DMS 273 treated with DMSO at 0.1 percent for 48 hours (cell line): Measurements from ENCODE around the gene NCBP2L.
"Not testable (repeated sequence)": the region's sequence is repeated elsewhere in the genome, so short reads cannot be mapped to it uniquely, and the experiment has no call there.

Source experiments
- DNase-seq: peaks from one replicate; lab custom pipeline; 2025; lab: John Stamatoyannopoulos, UW

Gene NCBP2L

GRCh38 chrX:107810053-107810452 lies 32.5 kb downstream of the NCBP2L start:
- not testable (repeated sequence) for DNase-seq

- no peak for DNase-seq
Measured at GRCh38 chrX:107818900-107819521, 41.5 kb downstream of the NCBP2L start.

- no peak for DNase-seq
Measured at GRCh38 chrX:107823042-107823441, 45.5 kb downstream of the NCBP2L start.

GRCh38 chrX:107823456-107823855 lies 45.9 kb downstream of the NCBP2L start:
- DNase-seq = no peak

- no peak for DNase-seq
Measured at GRCh38 chrX:107825698-107826237, 48.2 kb downstream of the NCBP2L start, which contains the start of gene MID2. TSS of gene MID2 (plus strand) at chrX:107825866. CDS start at chrX:107826427, 561 bp downstream.

- DNase-seq = peak; percentile 27
Measured at GRCh38 chrX:107826238-107827029, 48.9 kb downstream of the NCBP2L start.

- no peak for DNase-seq
Measured at GRCh38 chrX:107827030-107827831, 49.7 kb downstream of the NCBP2L start.

GRCh38 chrX:107827852-107828251 lies 50.3 kb downstream of the NCBP2L start:
- no peak for DNase-seq

- DNase-seq = no peak
Measured at GRCh38 chrX:107829878-107830277, 52.3 kb downstream of the NCBP2L start.

- no peak for DNase-seq
Measured at GRCh38 chrX:107831071-107831730, 53.7 kb downstream of the NCBP2L start.

GRCh38 chrX:107834275-107835201 lies 57.0 kb downstream of the NCBP2L start:
- no peak for DNase-seq

GRCh38 chrX:107836958-107837357 lies 59.4 kb downstream of the NCBP2L start:
- DNase-seq = no peak

- DNase-seq = no peak
Measured at GRCh38 chrX:107840971-107841370, 63.4 kb downstream of the NCBP2L start.

GRCh38 chrX:107842715-107843400 lies 65.3 kb downstream of the NCBP2L start:
- DNase-seq = no peak
